Measurements from ENCODE around the gene RSPO3.

DNA sequence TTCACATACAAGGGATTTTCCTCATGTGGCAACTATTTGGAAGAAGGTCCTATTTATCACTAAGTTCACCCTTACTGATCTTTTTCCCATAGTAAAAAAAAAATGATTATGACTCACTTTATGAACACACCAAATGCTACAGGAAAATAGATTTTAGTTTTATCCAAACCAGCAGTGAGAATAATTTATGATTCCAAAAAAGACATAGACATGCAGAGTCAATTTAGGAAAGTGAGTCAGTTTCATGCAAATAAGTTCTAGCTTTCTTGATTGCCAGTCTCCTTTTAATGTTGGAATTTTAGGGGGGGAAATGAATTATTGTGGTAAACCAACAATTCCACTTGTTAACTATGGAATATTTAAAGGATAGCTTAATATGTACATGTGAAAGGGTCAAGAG, 84.2 kb downstream of the RSPO3 start:
- TF ChIP-seq, protein P1, sequence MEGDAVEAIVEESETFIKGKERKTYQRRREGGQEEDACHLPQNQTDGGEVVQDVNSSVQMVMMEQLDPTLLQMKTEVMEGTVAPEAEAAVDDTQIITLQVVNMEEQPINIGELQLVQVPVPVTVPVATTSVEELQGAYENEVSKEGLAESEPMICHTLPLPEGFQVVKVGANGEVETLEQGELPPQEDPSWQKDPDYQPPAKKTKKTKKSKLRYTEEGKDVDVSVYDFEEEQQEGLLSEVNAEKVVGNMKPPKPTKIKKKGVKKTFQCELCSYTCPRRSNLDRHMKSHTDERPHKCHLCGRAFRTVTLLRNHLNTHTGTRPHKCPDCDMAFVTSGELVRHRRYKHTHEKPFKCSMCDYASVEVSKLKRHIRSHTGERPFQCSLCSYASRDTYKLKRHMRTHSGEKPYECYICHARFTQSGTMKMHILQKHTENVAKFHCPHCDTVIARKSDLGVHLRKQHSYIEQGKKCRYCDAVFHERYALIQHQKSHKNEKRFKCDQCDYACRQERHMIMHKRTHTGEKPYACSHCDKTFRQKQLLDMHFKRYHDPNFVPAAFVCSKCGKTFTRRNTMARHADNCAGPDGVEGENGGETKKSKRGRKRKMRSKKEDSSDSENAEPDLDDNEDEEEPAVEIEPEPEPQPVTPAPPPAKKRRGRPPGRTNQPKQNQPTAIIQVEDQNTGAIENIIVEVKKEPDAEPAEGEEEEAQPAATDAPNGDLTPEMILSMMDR (IDR thresholded peaks at IDR 0.05) = no peak
- TF ChIP-seq POLR2A (IDR thresholded peaks at IDR 0.05) = no peak

All from right lobe of liver (tissue), 4 donors.